Activated T-cell treated with anti-CD3 and anti-CD28 coated beads, Interleukin-2, amount 50 U/mL, for 48 hours (primary cell): ENCODE data around the gene PCDH9.
"Not testable (repeated sequence)": the region's sequence is repeated elsewhere in the genome, so short reads cannot be mapped to it uniquely, and the experiment has no call there.

Experiments used
- DNase-seq, 2 experiments: peaks; one replicate each; pipeline ENCODE4 v3.0.0-alpha.2; 2020

PCDH9 gene

DNA sequence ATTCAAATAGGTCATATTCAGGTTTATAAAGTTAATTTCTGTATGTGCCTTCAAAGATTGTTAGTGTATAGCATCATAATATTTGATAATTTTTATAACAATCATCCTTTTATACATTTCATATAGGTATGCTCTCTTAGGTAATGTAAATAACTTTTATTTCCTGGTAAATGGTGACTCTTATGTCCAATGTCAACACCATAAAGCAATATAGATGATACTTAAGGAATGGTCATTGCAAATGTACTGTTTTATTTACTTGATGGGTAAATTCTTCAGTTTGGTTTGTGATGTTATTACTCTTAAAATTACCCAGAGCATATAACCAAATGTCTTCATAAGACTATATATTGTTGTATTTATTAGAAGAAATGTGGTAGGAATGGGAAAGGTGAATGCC, 928.7 kb downstream of the PCDH9 start:
- DNase-seq, result no peak

DNA sequence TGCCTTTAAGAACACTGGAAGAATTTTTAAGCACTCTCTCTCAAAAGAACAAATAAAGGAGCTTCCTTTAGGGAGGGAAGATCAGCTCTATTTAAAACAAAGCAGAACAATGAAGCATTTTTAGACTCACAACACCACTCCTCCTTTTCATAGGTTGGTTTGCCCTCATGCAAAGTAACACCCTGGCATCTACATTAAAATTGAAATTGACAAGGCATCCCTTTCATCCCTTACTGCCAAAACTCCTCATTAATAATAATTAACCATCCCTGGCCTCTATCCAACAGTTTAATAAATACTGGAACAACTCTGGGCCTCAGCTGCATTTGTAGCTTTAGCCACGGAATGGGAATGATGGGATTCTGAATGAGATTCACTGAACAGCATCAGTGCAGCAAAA, 929.1 kb downstream of the PCDH9 start:
- no peak for DNase-seq

DNA sequence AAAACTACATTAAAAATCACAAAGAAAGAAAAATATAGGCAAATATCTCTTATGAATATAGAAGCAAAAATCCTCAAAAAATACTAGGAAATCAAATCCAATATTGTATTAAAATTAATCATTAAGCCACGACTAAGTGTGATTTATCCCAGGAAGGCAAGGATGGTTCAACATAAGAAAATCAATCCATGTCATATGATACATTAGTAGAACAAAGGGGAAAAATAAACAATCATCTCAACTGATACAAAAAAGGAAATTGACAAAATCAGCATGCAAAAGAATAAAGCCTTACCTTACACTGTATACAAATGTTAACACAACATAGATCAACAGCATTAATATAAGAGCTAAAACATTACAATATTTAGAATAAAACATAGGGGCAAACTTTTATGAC, 933.3 kb downstream of the PCDH9 start:
- DNase-seq, result no peak

DNA sequence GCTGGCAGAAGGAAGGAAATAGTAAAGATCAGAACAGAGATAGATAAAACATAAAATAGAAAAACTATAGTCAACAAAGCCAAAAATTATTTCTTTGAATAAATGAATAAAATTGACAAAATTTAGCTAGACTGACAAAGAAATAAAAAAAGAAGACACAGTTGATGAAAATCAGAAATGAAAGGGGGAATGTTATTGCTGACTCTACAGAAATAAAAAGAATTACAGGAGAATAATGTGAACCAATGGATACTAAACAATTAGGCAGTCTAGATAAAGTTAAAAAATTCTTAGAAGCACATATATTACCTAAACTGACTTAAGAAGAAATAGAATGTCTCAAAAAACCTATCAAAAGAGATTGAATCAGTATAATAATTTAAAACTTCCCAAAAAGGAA, 933.8 kb downstream of the PCDH9 start:
- DNase-seq, result no peak

GRCh38 chr13:66286806-66287205, 943.3 kb downstream of the PCDH9 start:
- DNase-seq, result not testable (repeated sequence)

GRCh38 chr13:66275416-66275815, 954.7 kb downstream of the PCDH9 start:
- no peak for DNase-seq

DNA sequence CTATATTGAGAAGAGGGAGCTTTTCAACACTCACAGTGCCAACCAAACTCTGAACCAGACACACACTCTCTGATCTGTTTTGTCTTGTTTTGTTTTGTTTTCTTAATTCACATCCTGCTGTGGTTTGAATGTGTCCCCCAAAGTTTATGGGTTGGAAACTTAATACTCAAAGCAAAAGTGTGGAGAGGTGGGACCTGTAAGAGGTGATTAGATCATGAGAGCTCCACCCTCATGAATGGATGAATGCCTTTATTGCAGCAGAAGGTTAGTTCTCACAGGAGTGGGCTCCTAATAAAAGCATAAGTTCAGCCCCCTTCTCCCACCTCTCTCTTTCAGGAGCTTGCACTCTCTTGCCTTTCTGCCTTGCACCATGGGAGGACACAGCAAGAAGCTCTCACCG, 957.1 kb downstream of the PCDH9 start:
- DNase-seq, result no peak

- no peak for DNase-seq
Measured at GRCh38 chr13:66266761-66267160, 963.4 kb downstream of the PCDH9 start.

DNA sequence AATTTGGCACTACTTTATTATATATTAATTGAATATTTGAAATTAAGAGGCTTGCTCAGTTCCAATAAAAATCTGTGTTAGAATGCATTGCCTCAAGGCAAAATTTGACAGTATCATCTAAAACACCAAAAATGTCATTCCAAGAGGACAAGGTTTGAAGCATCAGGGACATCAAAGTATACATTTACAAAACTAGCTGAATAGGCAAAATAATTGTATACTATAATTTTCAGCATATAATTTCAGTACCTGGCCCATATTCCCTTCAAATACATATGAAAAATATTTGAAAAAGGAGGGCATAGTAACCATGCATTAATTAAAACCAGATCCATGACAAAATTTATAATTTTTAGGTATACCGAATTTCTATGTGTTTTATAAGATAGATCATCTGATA, 963.8 kb downstream of the PCDH9 start:
- DNase-seq, result no peak

DNA sequence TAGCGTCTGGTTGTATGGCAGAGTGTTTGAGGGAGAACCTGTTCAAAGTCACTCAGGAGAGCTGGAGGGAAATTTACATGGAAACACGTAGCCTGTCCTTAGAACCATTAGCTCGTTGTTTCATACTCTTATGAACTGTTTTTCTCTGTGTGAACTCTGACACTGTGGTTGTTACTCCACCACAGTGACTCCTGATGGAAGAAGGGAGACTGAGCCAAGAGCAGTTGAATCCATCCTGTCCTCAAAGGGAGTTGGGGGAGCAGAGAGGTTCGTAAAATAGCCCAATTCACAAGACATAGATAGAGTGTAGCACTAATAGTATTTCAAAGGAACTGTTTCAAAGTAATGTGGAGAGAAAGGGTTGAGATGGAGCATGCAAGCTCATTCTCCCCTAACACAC, 964.8 kb downstream of the PCDH9 start:
- no peak for DNase-seq

GRCh38 chr13:66264971-66265370, 965.2 kb downstream of the PCDH9 start:
- DNase-seq, result no peak

- no peak for DNase-seq
Measured at GRCh38 chr13:66262330-66262729, 967.8 kb downstream of the PCDH9 start.

DNA sequence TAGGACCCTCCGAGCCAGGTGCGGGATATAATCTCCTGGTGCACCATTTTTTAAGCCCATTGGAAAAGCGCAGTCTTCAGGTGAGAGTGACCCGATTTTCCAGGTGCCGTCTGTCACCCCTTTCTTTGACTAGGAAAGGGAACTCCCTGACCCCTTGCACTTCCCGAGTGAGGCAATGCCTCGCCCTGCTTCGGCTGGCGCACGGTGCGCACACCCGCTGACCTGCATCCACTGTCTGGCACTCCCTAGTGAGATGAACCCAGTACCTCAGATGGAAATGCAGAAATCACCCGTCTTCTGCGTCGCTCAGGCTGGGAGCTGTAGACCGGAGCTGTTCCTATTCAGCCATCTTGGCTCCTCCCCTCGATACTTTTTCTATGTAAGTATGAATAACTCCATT, 970.7 kb downstream of the PCDH9 start:
- not testable (repeated sequence) for DNase-seq
